GM11168 (cell line): ENCODE measurements around the gene SELE.
"Not testable (repeated sequence)": the region's sequence is repeated elsewhere in the genome, so short reads cannot be mapped to it uniquely, and the experiment has no call there.

Experiments used
- in situ Hi-C: fragments of 300-500 bp; cut with MboI; formaldehyde crosslinking; loops from one replicate; pipeline ENCODE4 v1.12.0; 2022; ENCODE audit warnings: low sequenced_read_pairs; ENCODE audit not compliant: unreplicated experiment

Gene SELE

DNA sequence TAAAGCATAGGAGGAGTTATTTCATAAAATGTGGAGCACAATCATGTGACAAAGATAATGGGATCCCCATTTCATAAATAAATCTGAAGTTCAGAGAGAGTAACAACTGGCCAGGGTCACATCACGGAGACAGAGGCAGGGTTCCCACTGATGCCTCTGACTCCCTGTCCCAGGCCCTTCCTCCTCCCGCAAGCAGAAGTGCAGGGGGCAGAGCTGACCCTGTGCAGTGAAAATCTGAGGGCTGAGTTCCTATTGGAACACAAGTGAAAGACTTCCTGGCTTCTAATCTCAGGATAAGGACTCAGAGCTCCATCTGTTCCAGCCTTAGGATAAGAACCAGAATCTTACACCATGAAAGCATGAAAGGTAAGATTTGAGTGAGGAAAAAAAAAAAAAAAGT is 44.5 kb downstream of the SELE start:
- in situ Hi-C loops, result no loop called here

DNA sequence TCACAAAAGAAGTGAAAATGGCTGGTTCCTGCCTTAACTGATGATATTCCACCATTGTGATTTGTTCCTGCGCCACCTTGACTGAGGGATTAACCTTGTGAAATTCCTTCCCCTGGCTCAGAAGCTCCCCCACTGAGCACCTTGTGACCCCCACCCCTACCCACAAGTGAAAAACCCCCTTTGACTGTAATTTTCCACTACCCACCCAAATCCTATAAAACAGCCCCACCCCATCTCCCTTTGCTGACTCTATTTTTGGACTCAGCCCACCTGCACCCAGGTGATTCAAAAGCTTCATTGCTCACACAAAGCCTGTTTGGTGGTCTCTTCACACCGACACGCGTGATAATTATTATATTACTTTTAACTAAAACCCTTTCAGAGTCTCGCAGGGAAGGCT is 45.5 kb downstream of the SELE start:
- in situ Hi-C loops, result not testable (repeated sequence)

DNA sequence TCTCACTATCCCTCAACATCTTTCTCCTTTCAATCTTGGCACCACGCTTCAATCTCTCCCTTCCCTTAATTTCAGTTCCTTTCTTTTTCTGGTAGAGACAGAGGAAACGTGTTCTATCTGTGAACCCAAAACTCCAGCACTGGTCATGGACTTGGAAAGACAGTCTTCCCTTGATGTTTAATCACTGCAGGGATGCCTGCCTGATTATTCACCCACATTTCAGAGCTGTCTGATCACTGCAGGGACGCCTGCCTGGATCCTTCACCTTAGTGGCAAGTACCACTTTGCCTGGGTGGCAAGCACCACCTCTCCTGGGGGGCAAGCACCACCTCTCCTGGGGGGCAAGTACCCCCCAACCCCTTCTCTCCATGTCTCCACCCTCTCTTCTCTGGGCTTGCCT is 50.2 kb downstream of the SELE start:
- in situ Hi-C loops, result no loop called here

DNA sequence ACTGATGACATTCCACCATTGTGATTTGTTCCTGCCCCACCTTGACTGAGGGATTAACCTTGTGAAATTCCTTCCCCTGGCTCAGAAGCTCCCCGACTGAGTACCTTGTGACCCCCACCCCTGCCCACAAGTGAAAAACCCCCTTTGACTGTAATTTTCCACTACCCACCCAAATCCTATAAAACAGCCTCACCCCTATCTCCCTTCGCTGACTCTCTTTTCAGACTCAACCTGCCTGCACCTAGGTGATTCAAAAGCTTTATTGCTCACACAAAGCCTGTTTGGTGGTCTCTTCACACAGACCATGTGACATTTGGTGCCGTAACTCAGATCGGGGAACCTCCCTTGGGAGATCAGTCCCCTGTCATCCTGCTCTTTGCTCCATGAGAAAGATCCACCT is 50.7 kb downstream of the SELE start:
- in situ Hi-C loops, result not testable (repeated sequence)

DNA sequence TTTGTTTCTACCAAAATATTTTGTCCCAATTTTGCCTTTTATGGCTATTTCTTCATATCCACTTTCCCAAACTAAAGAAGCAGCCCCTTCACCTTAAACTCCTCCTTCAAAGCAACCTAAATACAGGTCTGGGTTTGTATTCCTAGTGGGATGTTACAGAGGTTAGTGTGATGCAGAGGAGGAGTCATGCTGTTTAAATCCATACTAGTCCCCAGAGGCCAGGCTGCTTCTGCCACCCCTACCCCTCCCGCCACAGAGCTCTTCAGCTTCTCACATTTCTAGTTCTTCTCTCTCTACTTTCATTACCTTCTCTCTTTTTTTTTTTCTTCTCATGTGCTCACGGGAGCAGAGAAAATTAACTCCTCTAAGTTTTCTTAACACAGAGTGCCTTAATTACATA is 51.8 kb downstream of the SELE start:
- in situ Hi-C loops, result no loop called here

DNA sequence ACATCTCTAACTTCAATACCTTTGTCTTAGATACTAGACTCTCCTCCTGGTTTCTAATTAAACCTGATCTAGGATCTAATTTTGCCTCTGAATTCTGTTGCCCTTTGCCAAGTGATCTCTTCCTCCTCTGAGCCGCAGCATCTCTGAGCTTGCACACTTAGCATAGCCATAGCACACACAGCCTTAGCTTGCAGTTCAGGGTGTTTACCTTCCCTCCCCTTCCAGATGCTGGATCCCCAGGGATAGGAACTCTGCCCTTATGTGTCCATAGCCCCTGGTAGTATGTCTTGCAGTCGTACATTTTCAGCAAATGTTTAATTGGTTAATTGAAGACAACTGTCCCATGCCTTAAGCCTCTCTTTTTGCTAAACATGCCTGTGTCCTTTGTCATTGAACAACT is 52.7 kb downstream of the SELE start:
- in situ Hi-C loops, result no loop called here

DNA sequence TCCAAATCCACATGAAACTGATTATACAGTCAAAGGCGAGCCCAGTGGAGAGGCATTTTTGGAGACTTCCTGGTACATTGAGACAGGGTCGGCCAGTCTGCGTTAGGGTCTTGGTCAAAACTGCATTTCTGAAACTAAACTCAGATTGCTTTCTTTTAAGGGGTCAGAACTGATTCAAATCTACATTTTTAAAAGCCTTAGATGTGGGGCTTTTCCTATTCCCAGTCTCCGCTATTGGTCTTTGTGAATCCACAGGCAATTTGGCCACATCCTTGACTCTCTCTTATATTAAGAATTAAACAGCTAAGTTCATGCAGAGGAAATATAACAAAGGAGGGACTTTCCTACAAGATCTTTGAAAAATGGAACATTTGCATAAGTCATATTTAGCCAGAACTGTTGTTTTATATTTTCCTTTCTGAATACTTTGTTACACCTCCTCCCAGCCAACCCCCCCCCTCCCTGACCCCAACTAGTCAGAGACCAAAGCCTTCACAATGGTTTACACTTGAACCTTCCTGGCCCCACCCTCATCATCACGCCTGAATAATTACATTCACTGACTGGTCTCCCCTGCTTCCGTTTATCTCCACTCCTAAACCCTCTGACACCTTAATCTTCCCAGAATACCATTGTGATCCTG is 53.4 kb downstream of the SELE start:
- in situ Hi-C loops, result no loop called here

DNA sequence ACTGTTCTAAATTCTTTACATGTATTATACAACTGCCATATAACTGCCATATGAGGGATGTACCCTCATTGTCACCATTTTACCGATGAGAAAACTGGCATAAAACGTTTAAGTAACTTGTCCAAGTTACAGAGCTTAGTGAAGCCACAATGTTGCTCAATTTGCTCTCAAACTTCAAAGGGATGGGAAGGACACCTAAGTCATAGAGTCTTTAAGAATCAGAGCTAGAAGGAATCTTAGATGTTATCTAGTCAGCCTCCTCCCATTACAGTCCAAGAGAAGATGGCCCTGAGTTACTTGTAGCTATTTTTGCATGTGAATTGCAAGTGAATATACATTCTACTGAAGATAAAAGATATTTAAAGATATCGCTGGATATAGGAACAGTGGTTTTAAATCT is 54.2 kb downstream of the SELE start:
- in situ Hi-C loops, result no loop called here

DNA sequence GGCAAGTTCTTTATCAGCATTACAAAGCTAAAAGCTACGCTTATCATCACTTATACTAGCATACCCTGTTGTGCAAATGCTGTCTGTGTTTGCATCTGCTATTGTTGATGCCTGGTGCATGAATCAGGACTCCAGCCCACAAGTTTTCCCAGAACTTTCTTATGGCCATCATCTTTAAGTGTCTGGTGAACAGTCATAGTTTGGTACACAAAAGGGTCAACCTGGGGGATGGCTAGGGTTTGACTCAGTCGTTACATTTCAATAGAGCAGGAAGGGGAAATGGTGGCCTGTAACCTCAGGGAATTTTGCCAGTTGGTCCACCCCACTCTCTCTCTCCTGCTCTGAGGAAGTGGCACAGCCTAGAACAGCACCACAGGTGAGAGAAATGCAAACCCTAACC is 57.9 kb downstream of the SELE start:
- in situ Hi-C loops, result no loop called here
